ENCODE results near the gene KSR2. TPM values are rescaled to one million over a fixed set of nuclear protein-coding genes. Genes with fewer than 3 reads are reported as not detected.
A peak's percentile ranks its signal among the peaks of the same experiment; 100 is the strongest.

The KSR2 gene
- polyA plus RNA-seq, 1 experiment, result not detected

GRCh38 chr12:117583677-117584225 lies 385.0 kb downstream of the KSR2 start:
- CTCF ChIA-PET, result interaction anchor here (1.0 kb wide), 1 partner anchor 225 kb away, joined by 3 read pairs; no protein-coding TSS in a partner anchor

GRCh38 chr12:117583092-117583491 lies 385.7 kb downstream of the KSR2 start:
- Histone ChIP-seq H3K27me3 (ENCODE audit: control insufficient read depth, insufficient read depth, low read length) (no peaks in the 10 kb centered on the region), H3K36me3 (ENCODE audit: control insufficient read depth, insufficient read depth, low read length) (no peaks in the 10 kb centered on the region), H3K4me3 (ENCODE audit: low read depth, low read length) (no peak overlapping the region)
- no peak for DNase-seq (ENCODE audit: low read depth)
- POLR2A ChIA-PET, result no interaction called here
- no peak for TF ChIP-seq CTCF (IDR thresholded peaks at IDR 0.05; ENCODE audit: insufficient read depth, low read depth, low read length)
- CTCF ChIA-PET, result no interaction called here

More at GRCh38 chr12:117583677-117584225, 385.0 kb downstream of the KSR2 start:
- DNase-seq (ENCODE audit: low read depth), result no peak
- POLR2A ChIA-PET, result no interaction called here
- no peaks in the 10 kb centered on the region for H3K27me3 ChIP-seq (ENCODE audit: control insufficient read depth, insufficient read depth, low read length)
- H3K4me3 ChIP-seq (ENCODE audit: low read depth, low read length), result no peak overlapping the region
- TF ChIP-seq CTCF (IDR thresholded peaks at IDR 0.05; ENCODE audit: insufficient read depth, low read depth, low read length), result no peak
- no peaks in the 10 kb centered on the region for H3K36me3 ChIP-seq (ENCODE audit: control insufficient read depth, insufficient read depth, low read length)

GRCh38 chr12:117582135-117582784 lies 386.5 kb downstream of the KSR2 start:
- H3K27me3 ChIP-seq (ENCODE audit: control insufficient read depth, insufficient read depth, low read length), result no peaks in the 10 kb centered on the region
- no peak for TF ChIP-seq CTCF (IDR thresholded peaks at IDR 0.05; ENCODE audit: insufficient read depth, low read depth, low read length)
- no peaks in the 10 kb centered on the region for H3K36me3 ChIP-seq (ENCODE audit: control insufficient read depth, insufficient read depth, low read length)
- CTCF ChIA-PET, result interaction anchor here (0.6 to 1.6 kb wide), 3 partner anchors 8 to 215 kb away, joined by 3 to 4 read pairs (median 4); no protein-coding TSS in a partner anchor
- POLR2A ChIA-PET, result no interaction called here
- peak; percentile 13 for DNase-seq (ENCODE audit: low read depth)
- no peak overlapping the region for H3K4me3 ChIP-seq (ENCODE audit: low read depth, low read length)

GRCh38 chr12:117580718-117581062 lies 388.1 kb downstream of the KSR2 start:
- POLR2A ChIA-PET, result no interaction called here
- H3K27me3 ChIP-seq (ENCODE audit: control insufficient read depth, insufficient read depth, low read length), result no peaks in the 10 kb centered on the region
- DNase-seq (ENCODE audit: low read depth), result no peak
- CTCF ChIA-PET, result no interaction called here
- H3K4me3 ChIP-seq (ENCODE audit: low read depth, low read length), result no peak overlapping the region
- no peak for TF ChIP-seq CTCF (IDR thresholded peaks at IDR 0.05; ENCODE audit: insufficient read depth, low read depth, low read length)
- no peaks in the 10 kb centered on the region for H3K36me3 ChIP-seq (ENCODE audit: control insufficient read depth, insufficient read depth, low read length)

- TF ChIP-seq CTCF (IDR thresholded peaks at IDR 0.05; ENCODE audit: insufficient read depth, low read depth, low read length), result no peak
- Histone ChIP-seq H3K27me3 (ENCODE audit: control insufficient read depth, insufficient read depth, low read length) (no peaks in the 10 kb centered on the region), H3K36me3 (ENCODE audit: control insufficient read depth, insufficient read depth, low read length) (no peaks in the 10 kb centered on the region), H3K4me3 (ENCODE audit: low read depth, low read length) (no peak overlapping the region)
- CTCF ChIA-PET, result no interaction called here
- POLR2A ChIA-PET, result no interaction called here
- no peak for DNase-seq (ENCODE audit: low read depth)
Observed at GRCh38 chr12:117580015-117580717, 388.6 kb downstream of the KSR2 start.

Measured in BJ (cell line).